Peyer's patch (tissue), 4 donors: Measurements from ENCODE around the gene APBB3.

Experiments
- POLR2A ChIP-seq, 2 donors: fragments of 450-650 bp; IDR thresholded peaks; one replicate each; pipeline ENCODE4 v1.5.1; 2017; ENCODE audit warnings: antibody characterized with exemption in 2 of 2, mild to moderate bottlenecking in 2 of 2, moderate library complexity in 2 of 2
- TF ChIP-seq, protein P1 (sequence below), 6 experiments: fragments of 450-650 bp in 4 of 6; fragments of 200-600 bp in 2 of 6; sonication (generic) in 1 of 6; IDR thresholded peaks; one replicate each; pipeline ENCODE4 v1.5.1; 2017 to 2019; ENCODE audit warnings: antibody characterized with exemption in 6 of 6, mild to moderate bottlenecking in 3 of 6, moderate library complexity in 1 of 6

GRCh38 chr5:140571105-140571504 is 6.7 kb upstream of the APBB3 start:
- no peak for TF ChIP-seq POLR2A (IDR thresholded peaks at IDR 0.05)
- TF ChIP-seq, protein P1, sequence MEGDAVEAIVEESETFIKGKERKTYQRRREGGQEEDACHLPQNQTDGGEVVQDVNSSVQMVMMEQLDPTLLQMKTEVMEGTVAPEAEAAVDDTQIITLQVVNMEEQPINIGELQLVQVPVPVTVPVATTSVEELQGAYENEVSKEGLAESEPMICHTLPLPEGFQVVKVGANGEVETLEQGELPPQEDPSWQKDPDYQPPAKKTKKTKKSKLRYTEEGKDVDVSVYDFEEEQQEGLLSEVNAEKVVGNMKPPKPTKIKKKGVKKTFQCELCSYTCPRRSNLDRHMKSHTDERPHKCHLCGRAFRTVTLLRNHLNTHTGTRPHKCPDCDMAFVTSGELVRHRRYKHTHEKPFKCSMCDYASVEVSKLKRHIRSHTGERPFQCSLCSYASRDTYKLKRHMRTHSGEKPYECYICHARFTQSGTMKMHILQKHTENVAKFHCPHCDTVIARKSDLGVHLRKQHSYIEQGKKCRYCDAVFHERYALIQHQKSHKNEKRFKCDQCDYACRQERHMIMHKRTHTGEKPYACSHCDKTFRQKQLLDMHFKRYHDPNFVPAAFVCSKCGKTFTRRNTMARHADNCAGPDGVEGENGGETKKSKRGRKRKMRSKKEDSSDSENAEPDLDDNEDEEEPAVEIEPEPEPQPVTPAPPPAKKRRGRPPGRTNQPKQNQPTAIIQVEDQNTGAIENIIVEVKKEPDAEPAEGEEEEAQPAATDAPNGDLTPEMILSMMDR (IDR thresholded peaks at IDR 0.05) = no peak
